HepG2 (cell line): ENCODE results near the gene PIGX. TPM values are rescaled to one million over a fixed set of nuclear protein-coding genes. Genes with fewer than 3 reads are reported as not detected.

ENCODE experiments used
- ATAC-seq: fragments of 200-7000 bp; cut with Tn5 transposase; 3 replicates; pipeline ENCODE4 v1.9.1; 2020; ENCODE audit warnings: mild to moderate bottlenecking, moderate library complexity
- BruUV-seq: library from RNA; stranded (reverse); fragments of 400-500 nt; replicated peaks from 2 replicates; lab custom pipeline; 2021; lab: Mats Ljungman, UMichigan
- CTCF ChIA-PET: fragments of 300-600 bp; formaldehyde crosslinking; extraction: SDS; loops from one replicate; lab custom pipeline; 2021; ENCODE audit warnings: low total read pairs, inconsistent platforms, low intra/inter-chr PET ratio; lab: Yijun Ruan, JAX
- POLR2A ChIA-PET: fragments of 350-600 bp; sonication (Branson Sonifier 250); formaldehyde crosslinking; loops from one replicate; lab custom pipeline; 2020; ENCODE audit warnings: antibody characterized with exemption, inconsistent platforms; lab: Yijun Ruan, JAX
- DNase-seq: peaks from one replicate; pipeline ENCODE4 v3.0.0-alpha.2; 2015; ENCODE audit warnings: low spot score
- FAIRE-seq: peaks from 3 replicates; lab custom pipeline; 2011; peaks lifted over from hg19 to GRCh38; lab: Jason Lieb, UNC
- H2AFZ ChIP-seq: one replicate; pipeline ENCODE4 v1.6.1; 2011; ENCODE audit warnings: low read length, inconsistent platforms
- H3K27ac ChIP-seq: fragments of 300-600 bp; 3 replicates; pipeline ENCODE4 v1.8.0; 2011; ENCODE audit warnings: mixed run types, mild to moderate bottlenecking, mixed read lengths, low read length, inconsistent platforms; ENCODE audit not compliant: insufficient read depth; ENCODE audit errors: extremely low read length
- H3K27me3 ChIP-seq, 2 experiments: fragments of 200-600 bp in 1 of 2; 2 replicates in 1 of 2; 3 replicates in 1 of 2; pipeline versions ENCODE4 v1.6.0 to v1.8.0; 2011; ENCODE audit warnings: low read length in 2 of 2, mild to moderate bottlenecking in 2 of 2, moderate library complexity in 2 of 2, inconsistent platforms in 1 of 2; ENCODE audit not compliant: insufficient read depth in 2 of 2, control insufficient read depth in 1 of 2
- H3K36me3 ChIP-seq, 2 experiments: fragments of 200-600 bp in 1 of 2; replicated peaks in 1 of 2; 2 replicates in 1 of 2; 3 replicates in 1 of 2; pipeline versions ENCODE4 v1.5.1 to v1.8.0; 2011; ENCODE audit warnings: low read length in 2 of 2, inconsistent platforms in 1 of 2; ENCODE audit not compliant: insufficient read depth in 2 of 2, control insufficient read depth in 1 of 2
- H3K4me1 ChIP-seq: 2 replicates; pipeline ENCODE4 v1.5.1; 2012; ENCODE audit warnings: low read length, inconsistent platforms; ENCODE audit not compliant: insufficient read depth
- H3K4me2 ChIP-seq: 2 replicates; pipeline ENCODE4 v1.6.0; 2011; ENCODE audit warnings: low read depth, low read length, inconsistent platforms
- H3K4me3 ChIP-seq, 3 experiments: fragments of 200-600 bp in 1 of 3; sonication (generic), shearing (Covaris generic) in 1 of 3; replicated peaks in 1 of 3; 2 replicates each; pipeline ENCODE4 v1.5.1; 2011 to 2016; ENCODE audit warnings: low read length in 3 of 3, inconsistent platforms in 2 of 3, low read depth in 2 of 3, mild to moderate bottlenecking in 2 of 3, control low read depth in 1 of 3, mixed read lengths in 1 of 3; ENCODE audit not compliant: insufficient read depth in 1 of 3
- H3K79me2 ChIP-seq: one replicate; pipeline ENCODE4 v1.6.1; 2011; ENCODE audit warnings: low read length, inconsistent platforms; ENCODE audit not compliant: insufficient read depth
- H3K9ac ChIP-seq: 2 replicates; pipeline ENCODE4 v1.6.0; 2011; ENCODE audit warnings: mild to moderate bottlenecking, low read depth, low read length, inconsistent platforms; ENCODE audit not compliant: insufficient read depth
- H3K9me3 ChIP-seq: 2 replicates; pipeline ENCODE4 v1.5.1; 2012; ENCODE audit warnings: mild to moderate bottlenecking, low read length
- H4K20me1 ChIP-seq: 2 replicates; pipeline ENCODE4 v1.6.0; 2011; ENCODE audit warnings: inconsistent platforms, mild to moderate bottlenecking, low read length, moderate library complexity; ENCODE audit not compliant: insufficient read depth
- ATF7 ChIP-seq, 2 experiments: fragments of 450-650 bp in 1 of 2; sonication (generic) in 1 of 2; formaldehyde crosslinking in 1 of 2; IDR thresholded peaks; 2 replicates each; pipeline versions ENCODE4 v1.4.0 to v1.6.1; 2016 to 2020; ENCODE audit warnings: antibody characterized with exemption in 1 of 2, mild to moderate bottlenecking in 1 of 2, missing genetic modification reagents in 1 of 2
- CEBPG ChIP-seq: IDR thresholded peaks from 2 replicates; pipeline ENCODE4 v1.6.1; 2016
- CREB1 ChIP-seq, 2 experiments: fragments of 450-650 bp in 1 of 2; IDR thresholded peaks; 2 replicates each; pipeline ENCODE4 v1.6.1; 2016 to 2017; ENCODE audit warnings: control low read depth in 1 of 2, mild to moderate bottlenecking in 1 of 2, missing compliant biosample characterization in 1 of 2, missing genetic modification characterization in 1 of 2
- FOSL2 ChIP-seq: sonication (generic); formaldehyde crosslinking; IDR thresholded peaks from 2 replicates; pipeline ENCODE4 v1.4.0; 2020; ENCODE audit warnings: missing genetic modification reagents
- KMT2B ChIP-seq: IDR thresholded peaks from 2 replicates; pipeline ENCODE4 v1.6.1; 2016; ENCODE audit warnings: missing genetic modification reagents, missing compliant biosample characterization
- RXRA ChIP-seq: sonication (generic); formaldehyde crosslinking; IDR thresholded peaks from 2 replicates; pipeline ENCODE4 v1.5.1; 2020; ENCODE audit warnings: missing genetic modification reagents
- SMAD3 ChIP-seq: sonication (generic); formaldehyde crosslinking; IDR thresholded peaks from 2 replicates; pipeline ENCODE4 v1.4.0; 2020; ENCODE audit warnings: missing genetic modification reagents
- TBX3 ChIP-seq: fragments of 450-650 bp; IDR thresholded peaks from 2 replicates; pipeline ENCODE4 v1.6.1; 2017; ENCODE audit warnings: antibody characterized with exemption, mild to moderate bottlenecking, inconsistent platforms, borderline replicate concordance
- WGBS: methylation state at CpG from one replicate; pipeline ENCODE4 v1.1.6; 2017; ENCODE audit warnings: low lambda C conversion rate; 5-methylcytosine and 5-hydroxymethylcytosine counted together
- in situ Hi-C: cut with HindIII; loops from 2 replicates; pipeline ENCODE4 v1.10.0; 2017; ENCODE audit warnings: low pct_unique_long_range_greater_than_20kb; ENCODE audit not compliant: extremely low pct_ligation_motif_present
- intact Hi-C: fragments of 100-400 bp; cut with micrococcal nuclease; formaldehyde crosslinking; loops from one replicate; pipeline ENCODE4 v1.10.0; 2022; ENCODE audit not compliant: unreplicated experiment
- polyA plus RNA-seq, 8 experiments: library from polyadenylated mRNA; depleted of rRNA in 3 of 8; stranded (reverse) in 7 of 8; unstranded in 1 of 8; fragments of >200 nt; fragmentation: Illumina TruSeq in 4 of 8; extraction: Trizol in 4 of 8; gene quantifications; 2 replicates each; pipeline versions ENCODE4 v1.2.1 to v1.2.3, GENCODE V29; 2011 to 2016; ENCODE audit warnings: low read depth in 4 of 8, missing spikeins in 1 of 8, mixed read lengths in 1 of 8; ENCODE audit not compliant: insufficient read depth in 1 of 8
- total RNA-seq, 5 experiments: library from RNA; depleted of rRNA; stranded (reverse); fragments of >200 nt; fragmentation: Illumina TruSeq; extraction: Trizol; gene quantifications; 2 replicates each; pipeline ENCODE4 v1.2.3, GENCODE V29; 2016; ENCODE audit warnings: low read depth in 1 of 5
- TF ChIP-seq, protein P1 (sequence below): IDR thresholded peaks from 2 replicates; pipeline ENCODE4 v1.6.1; 2012; ENCODE audit warnings: low read depth, low read length, improper control_type of control experiment
- TF ChIP-seq, protein P2 (sequence below): sonication (generic); formaldehyde crosslinking; IDR thresholded peaks from 2 replicates; pipeline ENCODE4 v1.8.1; 2022; ENCODE audit warnings: mild to moderate bottlenecking, missing genetic modification reagents
- TF ChIP-seq, protein P3 (sequence below): sonication (generic); formaldehyde crosslinking; IDR thresholded peaks from 2 replicates; pipeline ENCODE4 v1.4.0; 2020; ENCODE audit warnings: missing genetic modification reagents, borderline replicate concordance
- TF ChIP-seq, protein P4 (sequence below): sonication (generic); formaldehyde crosslinking; IDR thresholded peaks from 2 replicates; pipeline ENCODE4 v1.5.1; 2020; ENCODE audit warnings: mild to moderate bottlenecking, missing genetic modification reagents, moderate library complexity

The PIGX gene
- total and polyA plus RNA-seq, 2 of the 13 experiments (the other 11 are each of a cell fraction or from before 2014, with no cell fraction given): 13.2 to 21.3 TPM

DNA sequence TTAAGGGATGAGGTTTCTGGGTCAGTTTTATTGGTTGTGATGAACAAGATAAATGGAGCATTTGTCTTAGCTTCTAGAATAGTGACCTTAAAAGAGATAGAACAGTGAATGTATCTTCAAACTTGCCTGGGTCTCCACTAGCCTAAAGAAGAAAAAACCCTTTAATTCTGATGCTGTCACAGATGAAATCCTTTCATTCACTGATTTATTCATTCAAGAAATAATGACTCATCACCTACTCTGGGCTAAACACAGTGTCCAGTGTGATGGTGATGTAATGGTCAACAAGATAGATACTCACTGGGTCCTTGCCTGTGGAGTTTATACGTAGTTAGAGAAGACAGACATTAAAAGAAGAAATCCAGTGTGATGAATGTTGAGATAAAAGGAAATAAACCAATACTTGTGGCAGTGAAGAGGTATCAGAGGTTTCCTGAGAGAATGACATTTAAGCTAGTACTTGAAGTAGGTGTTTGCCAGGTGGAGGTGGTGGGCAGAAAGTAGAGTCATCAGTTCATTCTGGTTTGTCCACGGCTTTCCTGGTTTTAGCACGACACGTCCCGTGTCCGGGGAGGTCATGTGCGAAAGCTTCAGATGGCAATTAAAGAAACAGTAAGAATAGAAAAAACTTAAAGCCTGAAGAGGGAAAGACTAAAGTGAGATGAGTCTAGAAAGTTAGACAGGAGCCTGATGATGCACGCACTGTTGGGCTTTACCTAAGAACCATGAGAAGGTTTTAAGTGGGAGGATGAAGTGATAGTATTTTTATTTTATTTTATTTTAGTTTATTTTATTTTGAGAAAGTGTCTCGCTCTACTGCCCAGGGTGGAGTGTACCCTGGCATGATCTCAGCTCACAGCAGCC is 45.9 kb downstream of the PIGX start:
- ChIA-PET POLR2A (interaction anchor here (1.1 kb wide), 1 partner anchor 19 kb away, joined by 3 read pairs; the partner anchor contains the start of gene PAK2), CTCF (no interaction called here)
- Histone ChIP-seq H3K9me3 (peaks cover 8% of the 10 kb centered on the region; the same call in 1 of the 2 replicates), H2AFZ (no peak overlapping the region), H3K9ac (no peak overlapping the region), H3K4me3 (no peak overlapping the region), H3K27me3 (no peaks in the 10 kb centered on the region), H3K4me1 (peaks cover 51% of the 10 kb centered on the region), H3K4me2 (no peak overlapping the region), H4K20me1 (peaks cover 14% of the 10 kb centered on the region), H3K79me2 (peaks cover 78% of the 10 kb centered on the region), H3K36me3 (peaks cover 0 to 3% of the 10 kb centered on the region in 2 experiments; a peak in 2 of 5 replicates), H3K27ac (no peak overlapping the region)
- ATAC-seq: no peak
- no peak for DNase-seq
- WGBS: 91% methylated on average over 9 of the region's 9 CpGs
- in situ Hi-C loops: no loop called here
- FAIRE-seq: no peak
- no TSS peak for BruUV-seq
- TF ChIP-seq RXRA: no peak
- TF ChIP-seq, protein P1, sequence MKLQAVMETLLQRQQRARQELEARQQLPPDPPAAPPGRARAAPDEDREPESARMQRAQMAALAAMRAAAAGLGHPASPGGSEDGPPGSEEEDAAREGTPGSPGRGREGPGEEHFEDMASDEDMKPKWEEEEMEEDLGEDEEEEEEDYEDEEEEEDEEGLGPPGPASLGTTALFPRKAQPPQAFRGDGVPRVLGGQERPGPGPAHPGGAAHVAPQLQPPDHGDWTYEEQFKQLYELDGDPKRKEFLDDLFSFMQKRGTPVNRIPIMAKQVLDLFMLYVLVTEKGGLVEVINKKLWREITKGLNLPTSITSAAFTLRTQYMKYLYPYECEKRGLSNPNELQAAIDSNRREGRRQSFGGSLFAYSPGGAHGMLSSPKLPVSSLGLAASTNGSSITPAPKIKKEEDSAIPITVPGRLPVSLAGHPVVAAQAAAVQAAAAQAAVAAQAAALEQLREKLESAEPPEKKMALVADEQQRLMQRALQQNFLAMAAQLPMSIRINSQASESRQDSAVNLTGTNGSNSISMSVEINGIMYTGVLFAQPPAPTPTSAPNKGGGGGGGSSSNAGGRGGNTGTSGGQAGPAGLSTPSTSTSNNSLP: peak; percentile 31; the same call in 1 of the 2 replicates
- peak; percentile 60; the same call in 1 of the 2 replicates for TF ChIP-seq FOSL2 (CRISPR knock-in tag)
- TF ChIP-seq, protein P2, sequence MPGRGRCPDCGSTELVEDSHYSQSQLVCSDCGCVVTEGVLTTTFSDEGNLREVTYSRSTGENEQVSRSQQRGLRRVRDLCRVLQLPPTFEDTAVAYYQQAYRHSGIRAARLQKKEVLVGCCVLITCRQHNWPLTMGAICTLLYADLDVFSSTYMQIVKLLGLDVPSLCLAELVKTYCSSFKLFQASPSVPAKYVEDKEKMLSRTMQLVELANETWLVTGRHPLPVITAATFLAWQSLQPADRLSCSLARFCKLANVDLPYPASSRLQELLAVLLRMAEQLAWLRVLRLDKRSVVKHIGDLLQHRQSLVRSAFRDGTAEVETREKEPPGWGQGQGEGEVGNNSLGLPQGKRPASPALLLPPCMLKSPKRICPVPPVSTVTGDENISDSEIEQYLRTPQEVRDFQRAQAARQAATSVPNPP (CRISPR knock-in tag): no peak
- TF ChIP-seq, protein P3, sequence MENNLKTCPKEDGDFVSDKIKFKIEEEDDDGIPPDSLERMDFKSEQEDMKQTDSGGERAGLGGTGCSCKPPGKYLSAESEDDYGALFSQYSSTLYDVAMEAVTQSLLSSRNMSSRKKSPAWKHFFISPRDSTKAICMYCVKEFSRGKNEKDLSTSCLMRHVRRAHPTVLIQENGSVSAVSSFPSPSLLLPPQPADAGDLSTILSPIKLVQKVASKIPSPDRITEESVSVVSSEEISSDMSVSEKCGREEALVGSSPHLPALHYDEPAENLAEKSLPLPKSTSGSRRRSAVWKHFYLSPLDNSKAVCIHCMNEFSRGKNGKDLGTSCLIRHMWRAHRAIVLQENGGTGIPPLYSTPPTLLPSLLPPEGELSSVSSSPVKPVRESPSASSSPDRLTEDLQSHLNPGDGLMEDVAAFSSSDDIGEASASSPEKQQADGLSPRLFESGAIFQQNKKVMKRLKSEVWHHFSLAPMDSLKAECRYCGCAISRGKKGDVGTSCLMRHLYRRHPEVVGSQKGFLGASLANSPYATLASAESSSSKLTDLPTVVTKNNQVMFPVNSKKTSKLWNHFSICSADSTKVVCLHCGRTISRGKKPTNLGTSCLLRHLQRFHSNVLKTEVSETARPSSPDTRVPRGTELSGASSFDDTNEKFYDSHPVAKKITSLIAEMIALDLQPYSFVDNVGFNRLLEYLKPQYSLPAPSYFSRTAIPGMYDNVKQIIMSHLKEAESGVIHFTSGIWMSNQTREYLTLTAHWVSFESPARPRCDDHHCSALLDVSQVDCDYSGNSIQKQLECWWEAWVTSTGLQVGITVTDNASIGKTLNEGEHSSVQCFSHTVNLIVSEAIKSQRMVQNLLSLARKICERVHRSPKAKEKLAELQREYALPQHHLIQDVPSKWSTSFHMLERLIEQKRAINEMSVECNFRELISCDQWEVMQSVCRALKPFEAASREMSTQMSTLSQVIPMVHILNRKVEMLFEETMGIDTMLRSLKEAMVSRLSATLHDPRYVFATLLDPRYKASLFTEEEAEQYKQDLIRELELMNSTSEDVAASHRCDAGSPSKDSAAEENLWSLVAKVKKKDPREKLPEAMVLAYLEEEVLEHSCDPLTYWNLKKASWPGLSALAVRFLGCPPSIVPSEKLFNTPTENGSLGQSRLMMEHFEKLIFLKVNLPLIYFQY (CRISPR knock-in tag): no peak
- TF ChIP-seq ATF7 (IDR thresholded peaks at IDR 0.05): peak; percentile 50
- no peak for TF ChIP-seq ATF7 (CRISPR knock-in tag; IDR thresholded peaks at IDR 0.05)
- peak; percentile 54 for TF ChIP-seq CREB1 (IDR thresholded peaks at IDR 0.05)
- 0 out of 2 replicates have a peak, but pooled peaks have one; percentile 24 for TF ChIP-seq CREB1 (CRISPR knock-in tag; IDR thresholded peaks at IDR 0.05)
- no peak for TF ChIP-seq SMAD3
- 0 out of 2 replicates have a peak, but pooled peaks have one; percentile 5 for TF ChIP-seq CEBPG (CRISPR knock-in tag)
- 0 out of 2 replicates have a peak, but pooled peaks have one; percentile 21 for TF ChIP-seq KMT2B (CRISPR knock-in tag)
- TF ChIP-seq TBX3: no peak
- TF ChIP-seq, protein P4, sequence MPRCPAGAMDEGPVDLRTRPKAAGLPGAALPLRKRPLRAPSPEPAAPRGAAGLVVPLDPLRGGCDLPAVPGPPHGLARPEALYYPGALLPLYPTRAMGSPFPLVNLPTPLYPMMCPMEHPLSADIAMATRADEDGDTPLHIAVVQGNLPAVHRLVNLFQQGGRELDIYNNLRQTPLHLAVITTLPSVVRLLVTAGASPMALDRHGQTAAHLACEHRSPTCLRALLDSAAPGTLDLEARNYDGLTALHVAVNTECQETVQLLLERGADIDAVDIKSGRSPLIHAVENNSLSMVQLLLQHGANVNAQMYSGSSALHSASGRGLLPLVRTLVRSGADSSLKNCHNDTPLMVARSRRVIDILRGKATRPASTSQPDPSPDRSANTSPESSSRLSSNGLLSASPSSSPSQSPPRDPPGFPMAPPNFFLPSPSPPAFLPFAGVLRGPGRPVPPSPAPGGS: no peak
- intact Hi-C loops: no loop called here
